ACC112 (cell line): ENCODE data around the gene PSMA3.
A peak's percentile ranks its signal among the peaks of the same experiment; 100 is the strongest.

ENCODE experiments used
- H2AFZ ChIP-seq: fragments of 200-600 bp; sonication (generic); one replicate; pipeline ENCODE4 v1.6.0; 2017; ENCODE audit warnings: antibody characterized with exemption, low read length; ENCODE audit not compliant: unreplicated experiment
- H3K27ac ChIP-seq: fragments of 200-600 bp; sonication (generic); 2 replicates; pipeline ENCODE4 v1.5.1; 2014; ENCODE audit warnings: low read depth, mild to moderate bottlenecking, antibody characterized with exemption, low read length, moderate library complexity
- H3K27me3 ChIP-seq: fragments of 200-600 bp; sonication (generic); 2 replicates; pipeline ENCODE4 v1.6.1; 2014; ENCODE audit warnings: mild to moderate bottlenecking, antibody characterized with exemption, low read length, moderate library complexity, mixed read lengths; ENCODE audit not compliant: insufficient read depth
- H3K36me3 ChIP-seq: fragments of 200-600 bp; sonication (generic); 2 replicates; pipeline ENCODE4 v1.6.1; 2016; ENCODE audit warnings: mild to moderate bottlenecking, antibody characterized with exemption, low read length, moderate library complexity, mixed read lengths; ENCODE audit not compliant: insufficient read depth
- H3K4me1 ChIP-seq: fragments of 200-600 bp; sonication (generic); one replicate; pipeline ENCODE4 v1.6.1; 2016; ENCODE audit warnings: low read length, mixed read lengths; ENCODE audit not compliant: insufficient read depth, unreplicated experiment, control insufficient read depth
- H3K4me3 ChIP-seq: fragments of 200-600 bp; sonication (generic); 2 replicates; pipeline ENCODE4 v1.5.1; 2014; ENCODE audit warnings: mild to moderate bottlenecking, low read depth, low read length
- H3K79me2 ChIP-seq: fragments of 200-600 bp; sonication (generic); one replicate; pipeline ENCODE4 v1.6.0; 2016; ENCODE audit warnings: low read length; ENCODE audit not compliant: control insufficient read depth, unreplicated experiment, insufficient read depth

Gene PSMA3

DNA sequence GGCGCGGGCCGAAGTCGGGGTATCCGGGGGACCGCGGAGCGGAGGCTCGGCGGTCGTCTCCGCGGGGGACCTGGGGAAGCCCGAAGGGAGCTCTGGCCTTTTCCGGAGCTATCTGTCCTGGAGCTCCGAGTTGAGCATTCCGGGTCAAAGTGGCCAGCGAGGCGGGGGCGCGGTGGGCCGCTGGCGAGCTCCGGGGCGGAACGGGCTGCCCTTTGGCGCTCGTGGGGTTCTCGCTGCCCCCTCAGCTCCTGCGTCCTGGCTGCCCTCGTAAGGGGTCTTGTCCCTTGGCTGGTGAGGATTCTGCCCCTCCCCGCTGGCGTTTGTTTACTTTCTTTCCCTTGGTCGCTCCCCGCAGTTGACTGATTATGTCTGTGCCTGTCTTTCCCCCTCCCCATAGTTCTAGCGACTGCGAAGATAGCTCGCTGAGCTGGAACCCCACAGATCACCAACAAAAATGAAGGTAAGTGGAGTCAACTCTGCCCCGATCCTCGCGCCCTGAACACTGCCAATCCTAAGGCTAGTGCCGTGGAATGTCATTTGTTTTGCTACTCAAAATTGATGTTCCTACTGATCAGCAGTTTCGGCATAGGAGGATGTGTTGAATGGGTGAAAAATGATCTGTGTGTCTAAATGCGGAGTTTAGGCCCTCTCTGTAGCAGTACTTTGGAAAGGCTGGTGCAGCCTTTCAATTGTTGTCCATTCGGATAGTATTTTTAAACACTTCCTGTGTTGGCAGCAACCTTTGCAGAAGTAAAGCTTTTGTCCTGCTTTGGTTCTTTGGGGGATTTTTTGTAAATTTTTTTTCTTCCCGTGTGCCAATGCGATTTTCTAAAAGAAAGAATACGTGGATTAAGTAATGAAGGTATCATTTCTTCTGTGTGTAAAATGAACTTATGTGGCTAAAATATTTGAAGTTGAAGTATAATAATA is 55.0 kb downstream of the PSMA3 start:
- Histone ChIP-seq H3K27me3 (no peaks in the 10 kb centered on the region), H3K4me1 (peaks cover 13% of the 10 kb centered on the region), H3K27ac (no peak overlapping the region), H2AFZ (peak overlapping the region; percentile 82), H3K36me3 (peaks cover 15% of the 10 kb centered on the region), H3K79me2 (peaks cover 53% of the 10 kb centered on the region), H3K4me3 (peak overlapping the region; percentile 97)

- Histone ChIP-seq H3K27ac (no peak overlapping the region), H3K79me2 (peaks cover 35% of the 10 kb centered on the region), H3K4me1 (peaks cover 7% of the 10 kb centered on the region), H2AFZ (no peak overlapping the region), H3K4me3 (no peak overlapping the region), H3K27me3 (no peaks in the 10 kb centered on the region), H3K36me3 (peaks cover 9% of the 10 kb centered on the region)
Observed at GRCh38 chr14:58301416-58301815, 56.8 kb downstream of the PSMA3 start.

- Histone ChIP-seq H3K4me1 (peaks cover 2% of the 10 kb centered on the region), H2AFZ (no peak overlapping the region), H3K79me2 (peaks cover 5% of the 10 kb centered on the region), H3K4me3 (no peak overlapping the region), H3K27ac (no peak overlapping the region), H3K27me3 (no peaks in the 10 kb centered on the region), H3K36me3 (peaks cover 16% of the 10 kb centered on the region)
Observed at GRCh38 chr14:58305730-58306129, 61.1 kb downstream of the PSMA3 start.

DNA sequence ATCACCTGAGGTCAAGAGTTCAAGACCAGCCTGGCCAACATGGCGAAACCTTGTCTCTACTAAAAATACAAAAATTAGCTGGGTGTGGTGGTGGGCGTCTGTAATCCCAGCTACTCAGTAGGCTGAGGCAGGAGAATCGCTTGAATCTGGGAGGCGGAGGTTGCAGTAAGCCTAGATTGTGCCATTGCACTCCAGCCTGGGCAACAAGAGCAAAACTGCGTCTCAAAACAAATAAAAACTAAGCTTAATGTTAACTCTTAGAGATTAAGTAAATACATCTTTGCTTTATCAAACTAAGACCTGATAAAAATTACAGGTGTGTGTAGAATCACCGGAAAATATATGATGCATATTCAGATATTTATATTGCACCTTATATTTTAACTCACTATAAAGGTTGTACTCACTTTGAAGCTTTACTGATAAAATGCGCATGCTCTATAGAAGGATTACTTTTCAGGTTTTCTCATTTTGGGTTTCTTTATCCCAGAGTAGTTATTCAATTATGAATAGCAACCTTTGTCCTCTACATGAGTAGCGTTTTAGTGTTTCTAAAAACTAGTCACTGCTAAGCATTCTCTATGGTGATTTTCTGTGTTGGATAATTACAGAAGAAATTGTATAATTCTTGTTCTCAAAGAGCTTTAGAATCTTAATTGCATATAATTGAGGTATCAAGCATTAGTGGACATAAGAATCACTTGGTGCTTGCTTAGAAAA is 63.1 kb downstream of the PSMA3 start:
- peaks cover 16% of the 10 kb centered on the region for H3K36me3 ChIP-seq
- no peak overlapping the region for H3K27ac ChIP-seq
- H3K79me2 ChIP-seq: no peaks in the 10 kb centered on the region
- H3K27me3 ChIP-seq: no peaks in the 10 kb centered on the region
- H2AFZ ChIP-seq: no peak overlapping the region
- no peak overlapping the region for H3K4me3 ChIP-seq
- no peaks in the 10 kb centered on the region for H3K4me1 ChIP-seq

GRCh38 chr14:58309086-58309485 is 64.4 kb downstream of the PSMA3 start:
- H3K79me2 ChIP-seq: no peaks in the 10 kb centered on the region
- H3K27ac ChIP-seq: no peak overlapping the region
- no peak overlapping the region for H3K4me3 ChIP-seq
- no peaks in the 10 kb centered on the region for H3K4me1 ChIP-seq
- H3K36me3 ChIP-seq: peaks cover 7% of the 10 kb centered on the region; the same call in 1 of the 2 replicates
- H2AFZ ChIP-seq: no peak overlapping the region
- H3K27me3 ChIP-seq: no peaks in the 10 kb centered on the region

DNA sequence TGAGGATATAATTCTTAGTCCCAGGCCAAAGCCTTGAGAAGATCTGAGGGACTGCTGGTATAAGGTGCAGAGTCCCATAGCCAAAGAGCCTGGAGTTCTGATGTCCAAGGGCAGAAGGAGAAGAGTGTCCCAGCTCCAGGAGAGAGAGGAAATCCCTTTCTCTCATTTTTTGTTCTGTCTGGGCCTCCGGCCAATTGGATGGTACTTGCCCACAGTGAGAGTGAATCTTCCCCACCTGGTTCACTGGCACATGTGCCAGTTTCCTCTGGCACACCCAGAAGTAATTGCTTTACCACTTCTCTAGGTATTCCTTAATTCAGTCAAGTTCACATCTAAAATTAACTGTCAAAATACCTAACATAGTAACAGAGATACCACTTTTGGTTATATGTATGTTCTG is 69.1 kb downstream of the PSMA3 start:
- no peaks in the 10 kb centered on the region for H3K79me2 ChIP-seq
- H3K27me3 ChIP-seq: no peaks in the 10 kb centered on the region
- no peak overlapping the region for H3K27ac ChIP-seq

DNA sequence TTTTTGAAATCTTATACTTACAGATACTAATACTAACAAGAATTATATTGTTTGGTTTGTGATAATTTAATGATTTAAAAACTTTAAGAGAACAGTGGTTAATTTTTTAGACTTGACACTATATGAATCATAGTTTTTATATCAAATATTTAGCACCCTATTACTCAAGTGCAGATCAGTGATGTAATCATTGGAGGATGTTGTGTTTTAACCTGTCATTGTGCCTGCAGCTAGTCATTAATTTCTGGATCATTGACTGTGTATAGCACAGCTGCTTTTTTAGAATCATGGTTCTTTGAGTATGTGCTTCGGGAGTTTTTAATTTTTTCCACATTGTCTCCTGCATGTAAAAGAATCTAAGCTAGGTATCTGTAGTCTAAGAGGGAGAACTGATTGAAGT is 71.0 kb downstream of the PSMA3 start:
- Histone ChIP-seq H3K36me3 (0 out of 2 replicates have a peak, but pooled peaks cover 5% of the 10 kb centered on the region), H3K79me2 (no peaks in the 10 kb centered on the region)

More for the DNA sequence above, 69.1 kb downstream of the PSMA3 start:
- H3K36me3 ChIP-seq: 0 out of 2 replicates have a peak, but pooled peaks cover 11% of the 10 kb centered on the region
- H2AFZ ChIP-seq: no peak overlapping the region
- H3K4me3 ChIP-seq: no peak overlapping the region
- H3K4me1 ChIP-seq: no peaks in the 10 kb centered on the region

More for the DNA sequence above, 71.0 kb downstream of the PSMA3 start:
- Histone ChIP-seq H3K4me1 (no peaks in the 10 kb centered on the region), H2AFZ (no peak overlapping the region), H3K27ac (no peak overlapping the region), H3K4me3 (no peak overlapping the region), H3K27me3 (no peaks in the 10 kb centered on the region)
